ENCODE results near the gene PEAK1.
"Not testable (repeated sequence)": the region's sequence is repeated elsewhere in the genome, so short reads cannot be mapped to it uniquely, and the experiment has no call there.

The PEAK1 gene

DNA sequence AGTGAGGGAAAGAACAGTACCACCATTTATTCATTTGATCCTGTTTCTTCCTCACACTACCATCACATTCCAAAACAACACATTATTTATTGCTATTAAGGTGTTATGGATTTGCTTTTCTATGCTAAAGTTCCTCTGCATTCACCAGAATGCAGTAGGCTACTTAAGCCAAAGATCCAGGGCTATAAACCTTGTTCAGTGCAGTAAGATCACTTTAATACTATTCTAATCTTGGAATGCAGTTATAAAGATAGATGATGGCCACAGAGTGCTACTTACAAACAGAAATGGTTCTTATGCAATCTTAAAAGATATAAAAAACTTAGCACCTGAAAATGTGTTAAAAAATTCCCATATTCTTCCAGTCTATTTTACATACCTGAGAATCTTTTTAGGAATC is 241.5 kb downstream of the PEAK1 start:
- H3K27ac ChIP-seq (ENCODE audit: extremely low read depth, low read depth, low read length) = no peak overlapping the region
- no peaks in the 10 kb centered on the region for H3K9me3 ChIP-seq (ENCODE audit: control insufficient read depth, insufficient read depth, low read depth, low read length)
- CTCF ChIA-PET = no interaction called here
- no peak overlapping the region for H3K4me3 ChIP-seq (ENCODE audit: low read depth, low read length)
- POLR2A ChIA-PET = no interaction called here
- H3K4me1 ChIP-seq (ENCODE audit: control insufficient read depth, insufficient read depth, low read length) = no peaks in the 10 kb centered on the region
- TF ChIP-seq ZFP37 (tag by site-specific recombination; IDR thresholded peaks at IDR 0.05) = no peak
- TF ChIP-seq, protein P1, sequence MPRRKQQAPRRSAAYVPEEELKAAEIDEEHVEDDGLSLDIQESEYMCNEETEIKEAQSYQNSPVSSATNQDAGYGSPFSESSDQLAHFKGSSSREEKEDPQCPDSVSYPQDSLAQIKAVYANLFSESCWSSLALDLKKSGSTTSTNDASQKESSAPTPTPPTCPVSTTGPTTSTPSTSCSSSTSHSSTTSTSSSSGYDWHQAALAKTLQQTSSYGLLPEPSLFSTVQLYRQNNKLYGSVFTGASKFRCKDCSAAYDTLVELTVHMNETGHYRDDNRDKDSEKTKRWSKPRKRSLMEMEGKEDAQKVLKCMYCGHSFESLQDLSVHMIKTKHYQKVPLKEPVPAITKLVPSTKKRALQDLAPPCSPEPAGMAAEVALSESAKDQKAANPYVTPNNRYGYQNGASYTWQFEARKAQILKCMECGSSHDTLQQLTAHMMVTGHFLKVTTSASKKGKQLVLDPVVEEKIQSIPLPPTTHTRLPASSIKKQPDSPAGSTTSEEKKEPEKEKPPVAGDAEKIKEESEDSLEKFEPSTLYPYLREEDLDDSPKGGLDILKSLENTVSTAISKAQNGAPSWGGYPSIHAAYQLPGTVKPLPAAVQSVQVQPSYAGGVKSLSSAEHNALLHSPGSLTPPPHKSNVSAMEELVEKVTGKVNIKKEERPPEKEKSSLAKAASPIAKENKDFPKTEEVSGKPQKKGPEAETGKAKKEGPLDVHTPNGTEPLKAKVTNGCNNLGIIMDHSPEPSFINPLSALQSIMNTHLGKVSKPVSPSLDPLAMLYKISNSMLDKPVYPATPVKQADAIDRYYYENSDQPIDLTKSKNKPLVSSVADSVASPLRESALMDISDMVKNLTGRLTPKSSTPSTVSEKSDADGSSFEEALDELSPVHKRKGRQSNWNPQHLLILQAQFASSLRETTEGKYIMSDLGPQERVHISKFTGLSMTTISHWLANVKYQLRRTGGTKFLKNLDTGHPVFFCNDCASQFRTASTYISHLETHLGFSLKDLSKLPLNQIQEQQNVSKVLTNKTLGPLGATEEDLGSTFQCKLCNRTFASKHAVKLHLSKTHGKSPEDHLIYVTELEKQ (tag by site-specific recombination; IDR thresholded peaks at IDR 0.05; ENCODE audit: borderline replicate concordance) = no peak
- TF ChIP-seq ZFP41 (tag by site-specific recombination; IDR thresholded peaks at IDR 0.05; ENCODE audit: borderline replicate concordance) = no peak
- TF ChIP-seq, protein P2, sequence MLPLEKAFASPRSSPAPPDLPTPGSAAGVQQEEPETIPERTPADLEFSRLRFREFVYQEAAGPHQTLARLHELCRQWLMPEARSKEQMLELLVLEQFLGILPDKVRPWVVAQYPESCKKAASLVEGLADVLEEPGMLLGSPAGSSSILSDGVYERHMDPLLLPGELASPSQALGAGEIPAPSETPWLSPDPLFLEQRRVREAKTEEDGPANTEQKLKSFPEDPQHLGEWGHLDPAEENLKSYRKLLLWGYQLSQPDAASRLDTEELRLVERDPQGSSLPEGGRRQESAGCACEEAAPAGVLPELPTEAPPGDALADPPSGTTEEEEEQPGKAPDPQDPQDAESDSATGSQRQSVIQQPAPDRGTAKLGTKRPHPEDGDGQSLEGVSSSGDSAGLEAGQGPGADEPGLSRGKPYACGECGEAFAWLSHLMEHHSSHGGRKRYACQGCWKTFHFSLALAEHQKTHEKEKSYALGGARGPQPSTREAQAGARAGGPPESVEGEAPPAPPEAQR (tag by site-specific recombination; IDR thresholded peaks at IDR 0.05) = no peak
- no peak for TF ChIP-seq ZBTB1 (tag by site-specific recombination; IDR thresholded peaks at IDR 0.05)
- no peak for TF ChIP-seq ZNF747 (tag by site-specific recombination; IDR thresholded peaks at IDR 0.05)
- no peak for TF ChIP-seq GFI1B (tag by site-specific recombination; IDR thresholded peaks at IDR 0.05)
- no peak for TF ChIP-seq SCRT1 (tag by site-specific recombination; IDR thresholded peaks at IDR 0.05; ENCODE audit: borderline replicate concordance)
- TF ChIP-seq, protein P3, sequence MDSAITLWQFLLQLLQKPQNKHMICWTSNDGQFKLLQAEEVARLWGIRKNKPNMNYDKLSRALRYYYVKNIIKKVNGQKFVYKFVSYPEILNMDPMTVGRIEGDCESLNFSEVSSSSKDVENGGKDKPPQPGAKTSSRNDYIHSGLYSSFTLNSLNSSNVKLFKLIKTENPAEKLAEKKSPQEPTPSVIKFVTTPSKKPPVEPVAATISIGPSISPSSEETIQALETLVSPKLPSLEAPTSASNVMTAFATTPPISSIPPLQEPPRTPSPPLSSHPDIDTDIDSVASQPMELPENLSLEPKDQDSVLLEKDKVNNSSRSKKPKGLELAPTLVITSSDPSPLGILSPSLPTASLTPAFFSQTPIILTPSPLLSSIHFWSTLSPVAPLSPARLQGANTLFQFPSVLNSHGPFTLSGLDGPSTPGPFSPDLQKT (IDR thresholded peaks at IDR 0.05; ENCODE audit: borderline replicate concordance, low read depth, low read length) = no peak
- TF ChIP-seq ZNF223 (tag by site-specific recombination; IDR thresholded peaks at IDR 0.05) = no peak
- no peak for TF ChIP-seq ZNF16 (tag by site-specific recombination; IDR thresholded peaks at IDR 0.05; ENCODE audit: low read depth)
- TF ChIP-seq ZNF596 (tag by site-specific recombination; IDR thresholded peaks at IDR 0.05) = no peak
- no peak for TF ChIP-seq ZNF560 (tag by site-specific recombination; IDR thresholded peaks at IDR 0.05; ENCODE audit: borderline replicate concordance)
- TF ChIP-seq, protein P4, sequence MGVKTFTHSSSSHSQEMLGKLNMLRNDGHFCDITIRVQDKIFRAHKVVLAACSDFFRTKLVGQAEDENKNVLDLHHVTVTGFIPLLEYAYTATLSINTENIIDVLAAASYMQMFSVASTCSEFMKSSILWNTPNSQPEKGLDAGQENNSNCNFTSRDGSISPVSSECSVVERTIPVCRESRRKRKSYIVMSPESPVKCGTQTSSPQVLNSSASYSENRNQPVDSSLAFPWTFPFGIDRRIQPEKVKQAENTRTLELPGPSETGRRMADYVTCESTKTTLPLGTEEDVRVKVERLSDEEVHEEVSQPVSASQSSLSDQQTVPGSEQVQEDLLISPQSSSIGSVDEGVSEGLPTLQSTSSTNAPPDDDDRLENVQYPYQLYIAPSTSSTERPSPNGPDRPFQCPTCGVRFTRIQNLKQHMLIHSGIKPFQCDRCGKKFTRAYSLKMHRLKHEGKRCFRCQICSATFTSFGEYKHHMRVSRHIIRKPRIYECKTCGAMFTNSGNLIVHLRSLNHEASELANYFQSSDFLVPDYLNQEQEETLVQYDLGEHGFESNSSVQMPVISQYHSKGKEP (tag by site-specific recombination; IDR thresholded peaks at IDR 0.05) = no peak
- no peak for TF ChIP-seq ZBTB48 (tag by site-specific recombination; IDR thresholded peaks at IDR 0.05)
- TF ChIP-seq, protein P5, sequence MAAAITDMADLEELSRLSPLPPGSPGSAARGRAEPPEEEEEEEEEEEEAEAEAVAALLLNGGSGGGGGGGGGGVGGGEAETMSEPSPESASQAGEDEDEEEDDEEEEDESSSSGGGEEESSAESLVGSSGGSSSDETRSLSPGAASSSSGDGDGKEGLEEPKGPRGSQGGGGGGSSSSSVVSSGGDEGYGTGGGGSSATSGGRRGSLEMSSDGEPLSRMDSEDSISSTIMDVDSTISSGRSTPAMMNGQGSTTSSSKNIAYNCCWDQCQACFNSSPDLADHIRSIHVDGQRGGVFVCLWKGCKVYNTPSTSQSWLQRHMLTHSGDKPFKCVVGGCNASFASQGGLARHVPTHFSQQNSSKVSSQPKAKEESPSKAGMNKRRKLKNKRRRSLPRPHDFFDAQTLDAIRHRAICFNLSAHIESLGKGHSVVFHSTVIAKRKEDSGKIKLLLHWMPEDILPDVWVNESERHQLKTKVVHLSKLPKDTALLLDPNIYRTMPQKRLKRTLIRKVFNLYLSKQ (tag by site-specific recombination; IDR thresholded peaks at IDR 0.05; ENCODE audit: borderline replicate concordance) = no peak
- no peaks in the 10 kb centered on the region for H3K36me3 ChIP-seq (ENCODE audit: control insufficient read depth in 2 of 2, insufficient read depth in 1 of 2, low read length in 2 of 2)

DNA sequence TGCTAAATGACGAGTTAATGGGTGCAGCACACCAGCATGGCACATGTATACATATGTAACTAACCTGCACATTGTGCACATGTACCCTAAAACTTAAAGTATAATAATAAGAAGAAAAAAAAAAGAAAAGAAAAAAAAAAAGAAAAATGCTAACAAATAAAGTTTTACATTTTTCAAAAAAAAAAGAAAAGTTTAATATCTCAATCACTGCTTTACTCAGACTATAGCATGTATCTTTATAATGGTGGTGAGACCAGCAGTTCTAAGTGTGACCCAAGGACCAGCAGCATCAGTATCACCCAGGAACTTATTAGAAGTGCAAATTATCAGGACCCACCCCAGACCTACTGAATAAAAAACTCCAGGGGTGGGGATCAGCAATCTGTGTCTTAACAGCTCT is 243.8 kb downstream of the PEAK1 start:
- H3K9me3 ChIP-seq (ENCODE audit: control insufficient read depth, insufficient read depth, low read depth, low read length); H3K4me3 ChIP-seq (ENCODE audit: low read depth, low read length); H3K27ac ChIP-seq (ENCODE audit: extremely low read depth, low read depth, low read length); H3K4me1 ChIP-seq (ENCODE audit: control insufficient read depth, insufficient read depth, low read length); POLR2A ChIA-PET; H3K36me3 ChIP-seq (ENCODE audit: control insufficient read depth in 2 of 2, insufficient read depth in 1 of 2, low read length in 2 of 2): not testable (repeated sequence)
- CTCF ChIA-PET = interaction anchor here (0.8 kb wide), 1 partner anchor 367 kb away, joined by 3 read pairs; no protein-coding TSS in a partner anchor

Measured in HEK293 (cell line).